Loucy (cell line): ENCODE results near the gene NAA30.

Source experiments
- CTCF ChIP-seq: fragments of 200-600 bp; sonication (generic); conservative IDR thresholded peaks from 2 replicates; pipeline ENCODE4 v1.5.1; 2014; ENCODE audit warnings: mild to moderate bottlenecking, antibody characterized with exemption, low read length
- EZH2phosphoT487 ChIP-seq: fragments of 200-600 bp; IDR thresholded peaks from 2 replicates; pipeline ENCODE4 v1.6.1; 2018; ENCODE audit warnings: antibody characterized with exemption, mild to moderate bottlenecking, moderate library complexity, borderline replicate concordance

GRCh38 chr14:57346741-57347140 is 43.6 kb upstream of the NAA30 start:
- TF ChIP-seq CTCF (no peak), EZH2phosphoT487 (no peak)
